ENCODE data around the gene GALNTL6.

Gene GALNTL6

GRCh38 chr4:172750910-172751309 is 937.7 kb downstream of the GALNTL6 start:
- no peak overlapping the region for H3K4me3 ChIP-seq (ENCODE audit: control insufficient read depth, low read depth, low read length)
- DNase-seq (ENCODE audit: low read depth), result no peak
- TF ChIP-seq CTCF (IDR thresholded peaks at IDR 0.05; ENCODE audit: control insufficient read depth, insufficient read depth, low read depth, low read length, missing control alignments), result no peak

GRCh38 chr4:172751550-172751949 is 938.3 kb downstream of the GALNTL6 start:
- no peak for DNase-seq (ENCODE audit: low read depth)
- no peak for TF ChIP-seq CTCF (IDR thresholded peaks at IDR 0.05; ENCODE audit: control insufficient read depth, insufficient read depth, low read depth, low read length, missing control alignments)

GRCh38 chr4:172758586-172759340 is 945.6 kb downstream of the GALNTL6 start:
- no peak for DNase-seq (ENCODE audit: low read depth)
- no peak overlapping the region for H3K4me3 ChIP-seq (ENCODE audit: control insufficient read depth, low read depth, low read length)
- TF ChIP-seq CTCF (IDR thresholded peaks at IDR 0.05; ENCODE audit: control insufficient read depth, insufficient read depth, low read depth, low read length, missing control alignments), result no peak

More at GRCh38 chr4:172751550-172751949, 938.3 kb downstream of the GALNTL6 start:
- no peak overlapping the region for H3K4me3 ChIP-seq (ENCODE audit: control insufficient read depth, low read depth, low read length)

- no peak for TF ChIP-seq CTCF (IDR thresholded peaks at IDR 0.05; ENCODE audit: control insufficient read depth, insufficient read depth, low read depth, low read length, missing control alignments)
- H3K4me3 ChIP-seq (ENCODE audit: control insufficient read depth, low read depth, low read length), result no peak overlapping the region
- no peak for DNase-seq (ENCODE audit: low read depth)
Measured at GRCh38 chr4:172760512-172760911, 947.3 kb downstream of the GALNTL6 start.

GRCh38 chr4:172762895-172763294 is 949.7 kb downstream of the GALNTL6 start:
- H3K4me3 ChIP-seq (ENCODE audit: control insufficient read depth, low read depth, low read length), result no peak overlapping the region
- no peak for TF ChIP-seq CTCF (IDR thresholded peaks at IDR 0.05; ENCODE audit: control insufficient read depth, insufficient read depth, low read depth, low read length, missing control alignments)
- no peak for DNase-seq (ENCODE audit: low read depth)

GRCh38 chr4:172770787-172771186 is 957.6 kb downstream of the GALNTL6 start:
- no peak for TF ChIP-seq CTCF (IDR thresholded peaks at IDR 0.05; ENCODE audit: control insufficient read depth, insufficient read depth, low read depth, low read length, missing control alignments)
- DNase-seq (ENCODE audit: low read depth), result no peak
- no peak overlapping the region for H3K4me3 ChIP-seq (ENCODE audit: control insufficient read depth, low read depth, low read length)
